Endothelial cell of umbilical vein (primary cell): ENCODE results near the gene SLC25A30.

Experiments
- POLR2A ChIP-seq: IDR thresholded peaks from 2 replicates; pipeline ENCODE4 v1.6.1; 2012; ENCODE audit warnings: low read depth, mild to moderate bottlenecking, control low read depth, low read length
- POLR2AphosphoS5 ChIP-seq: IDR thresholded peaks from 2 replicates; pipeline ENCODE4 v1.6.1; 2012; ENCODE audit warnings: low read depth, mild to moderate bottlenecking, control low read depth, low read length, moderate library complexity; ENCODE audit not compliant: insufficient read depth

- TF ChIP-seq POLR2AphosphoS5, result no peak
- TF ChIP-seq POLR2A, result no peak
Measured at GRCh38 chr13:45402641-45403040, 15.5 kb downstream of the SLC25A30 start.
